ENCODE measurements around the gene TRRAP. TPM values are rescaled to one million over a fixed set of nuclear protein-coding genes. Genes with fewer than 3 reads are reported as not detected.

TRRAP gene
- total and polyA plus RNA-seq, 5 experiments from 2014 or later, result 2.6 to 63.4 (median 5.9) TPM

DNA sequence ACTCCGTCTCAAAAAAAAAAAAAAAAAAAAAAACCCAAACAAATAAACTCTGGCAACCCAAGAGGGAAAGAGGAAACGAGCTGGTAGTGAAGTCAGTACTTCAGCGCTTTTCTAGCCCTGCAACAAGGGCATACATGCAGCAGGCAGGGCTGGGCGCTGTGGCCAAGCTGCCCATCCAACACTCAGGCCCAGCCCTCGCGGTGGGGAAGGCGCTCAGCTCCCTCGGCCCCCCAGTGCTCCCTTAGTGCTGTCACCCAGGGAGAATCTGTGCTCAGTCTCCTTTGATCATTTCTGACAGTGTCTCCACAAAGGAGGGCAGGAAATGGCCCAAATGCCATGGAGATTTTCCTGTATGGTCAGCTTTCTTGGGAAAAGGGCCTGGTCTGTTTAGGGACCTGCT lies 168.4 kb downstream of the TRRAP start:
- no peak for DNase-seq
- Mint-ChIP-seq H3K36me3 (peaks cover 0 to 94% (median 28%) of the 10 kb centered on the region in 3 donors), H3K27ac (peak overlapping the region in 3 of 10 donors; percentile 31 to 50 (median 48)), H3K9me3 (no peaks in the 10 kb centered on the region), H3K4me1 (no peaks in the 10 kb centered on the region), H3K27me3 (no peaks in the 10 kb centered on the region), H3K4me3 (no peak overlapping the region)
- POLR2A ChIA-PET, result interaction anchor here (0.7 to 0.8 kb wide), 2 partner anchors 53 to 571 kb away, joined by 4 read pairs; no protein-coding TSS in a partner anchor
- no peak for ATAC-seq

DNA sequence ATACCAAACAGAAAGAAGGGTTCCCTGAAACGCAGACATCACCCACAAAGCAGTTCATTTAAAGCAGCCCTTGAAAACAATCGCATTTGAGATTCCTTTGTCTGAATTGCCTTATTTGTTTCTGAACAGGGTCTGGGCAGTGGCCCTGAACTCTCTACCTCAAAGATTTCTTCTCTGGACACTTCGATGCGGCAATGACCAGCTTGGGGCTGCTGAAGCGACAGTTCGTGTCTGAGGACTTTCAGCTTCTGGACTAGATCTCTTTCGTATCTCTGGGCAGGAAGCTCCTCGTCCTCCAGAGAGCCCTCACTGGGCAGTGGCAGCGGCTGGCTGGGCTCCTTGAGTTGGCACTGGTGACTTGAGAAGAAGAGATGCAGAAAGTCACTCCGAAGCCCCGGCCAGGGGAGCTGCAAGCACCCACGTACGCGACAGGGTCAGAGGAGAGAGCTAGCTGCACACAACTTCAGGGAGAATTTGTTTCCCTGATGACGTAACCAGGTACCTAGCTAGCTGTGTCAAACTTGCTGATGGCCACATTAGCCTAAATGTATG lies 169.3 kb downstream of the TRRAP start:
- DNase-seq (no peak), ATAC-seq (no peak)
- H3K4me1 Mint-ChIP-seq, result no peaks in the 10 kb centered on the region
- POLR2A ChIA-PET, result no interaction called here
- H3K4me3 Mint-ChIP-seq, result no peak overlapping the region
- H3K27me3 Mint-ChIP-seq, result no peaks in the 10 kb centered on the region
- peak overlapping the region in 2 of 10 donors; percentile 31 to 50 for H3K27ac Mint-ChIP-seq
- H3K36me3 Mint-ChIP-seq, result peaks cover 0 to 94% (median 35%) of the 10 kb centered on the region in 3 donors
- no peaks in the 10 kb centered on the region for H3K9me3 Mint-ChIP-seq

DNA sequence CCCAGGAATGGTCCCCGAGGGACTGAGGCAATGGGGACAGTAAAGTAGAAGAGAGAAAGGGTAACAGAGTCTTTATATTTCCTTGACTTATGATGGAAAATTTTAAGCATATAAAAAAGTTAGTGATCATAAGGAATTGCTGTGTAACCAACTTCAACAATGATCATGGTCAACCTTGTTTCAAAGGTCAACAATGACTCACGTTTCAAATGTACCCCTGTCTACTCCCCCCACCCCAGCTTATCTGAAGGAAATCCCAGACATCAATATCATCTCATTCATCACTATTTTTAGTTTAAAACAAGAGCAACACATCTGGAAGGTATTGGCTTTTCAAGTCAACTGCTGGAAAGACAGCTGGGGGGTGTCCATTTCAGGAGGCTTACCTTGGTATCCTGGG lies 172.6 kb downstream of the TRRAP start:
- H3K4me1 Mint-ChIP-seq, result no peaks in the 10 kb centered on the region
- ATAC-seq, result no peak
- no peaks in the 10 kb centered on the region for H3K27me3 Mint-ChIP-seq
- no peaks in the 10 kb centered on the region for H3K9me3 Mint-ChIP-seq
- peaks cover 0 to 92% (median 33%) of the 10 kb centered on the region in 3 donors for H3K36me3 Mint-ChIP-seq
- peak overlapping the region in 2 of 10 donors; percentile 59 to 74 for H3K27ac Mint-ChIP-seq
- DNase-seq, result no peak
- POLR2A ChIA-PET, result no interaction called here
- H3K4me3 Mint-ChIP-seq, result no peak overlapping the region

DNA sequence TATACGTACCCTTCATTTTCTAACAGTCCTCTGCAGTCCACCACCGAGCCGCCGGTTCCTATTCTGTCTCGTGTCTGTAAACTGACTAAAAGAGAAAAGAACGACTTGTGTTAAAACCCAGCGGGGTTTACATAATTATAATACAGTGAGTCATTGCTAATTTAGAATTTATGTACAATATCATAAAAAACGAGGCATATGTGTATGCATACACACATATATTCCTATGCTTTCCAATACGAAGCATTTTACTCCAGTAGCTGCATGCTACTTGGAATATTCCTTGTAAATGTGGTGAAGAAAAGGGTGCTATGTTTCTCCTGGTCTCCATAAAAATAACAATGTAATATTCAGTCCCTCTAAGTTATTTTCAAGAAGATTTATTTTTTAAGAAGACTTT lies 176.4 kb downstream of the TRRAP start:
- no peak overlapping the region for H3K27ac Mint-ChIP-seq
- H3K36me3 Mint-ChIP-seq, result peaks cover 0 to 82% (median 28%) of the 10 kb centered on the region in 3 donors

DNA sequence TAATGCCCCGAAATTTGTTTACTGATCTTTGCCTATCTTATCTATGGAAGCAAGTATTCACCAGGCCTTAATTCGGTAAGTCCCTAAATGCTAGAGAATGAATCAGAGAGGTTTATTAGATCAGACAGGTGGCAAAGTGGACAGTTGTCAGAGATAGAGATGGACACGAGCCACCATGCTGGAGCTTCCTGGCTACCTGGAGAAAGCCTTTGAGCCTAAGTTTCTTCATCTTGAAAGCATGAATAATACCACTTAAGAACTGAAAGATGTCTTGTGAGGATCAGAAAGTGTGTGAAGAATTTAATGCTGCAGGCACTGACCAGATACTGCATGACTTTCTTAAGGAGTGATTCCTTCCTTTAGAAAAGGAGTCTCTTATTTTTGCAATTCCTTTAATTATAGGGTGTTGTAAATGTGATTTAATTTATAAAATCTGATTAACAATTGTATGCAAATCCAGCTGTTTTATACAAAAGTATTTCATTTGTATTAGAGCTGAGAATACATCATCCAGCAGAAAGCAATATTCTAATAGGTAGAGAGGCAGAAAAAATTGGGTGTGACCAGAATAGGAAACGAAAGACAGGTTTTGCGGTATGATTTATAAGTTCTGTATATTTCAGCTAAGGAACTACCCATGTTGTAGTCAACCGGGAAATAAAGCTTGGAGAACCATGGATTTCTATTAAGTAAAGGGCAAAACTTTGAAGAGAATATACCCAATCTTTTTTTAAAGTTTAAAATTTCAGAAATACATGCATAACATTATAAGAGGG lies 182.9 kb downstream of the TRRAP start:
- H3K4me1 Mint-ChIP-seq, result peaks cover 5 to 24% (median 17%) of the 10 kb centered on the region in 4 donors
- no peaks in the 10 kb centered on the region for H3K9me3 Mint-ChIP-seq
- H3K36me3 Mint-ChIP-seq, result peaks cover 3 to 32% (median 6%) of the 10 kb centered on the region in 3 donors
- no peaks in the 10 kb centered on the region for H3K27me3 Mint-ChIP-seq
- H3K27ac Mint-ChIP-seq, result peak overlapping the region in 6 of 10 donors; percentile 9 to 75 (median 29)
- no peak for ATAC-seq
- no peak for DNase-seq
- no peak overlapping the region for H3K4me3 Mint-ChIP-seq
- POLR2A ChIA-PET, result interaction anchor here (0.6 to 0.7 kb wide), 2 partner anchors 35 to 256 kb away, joined by 3 to 4 read pairs; no protein-coding TSS in a partner anchor

More for the DNA sequence above, 176.4 kb downstream of the TRRAP start:
- no peaks in the 10 kb centered on the region for H3K9me3 Mint-ChIP-seq
- no peaks in the 10 kb centered on the region for H3K27me3 Mint-ChIP-seq
- H3K4me1 Mint-ChIP-seq, result no peaks in the 10 kb centered on the region
- POLR2A ChIA-PET, result no interaction called here
- H3K4me3 Mint-ChIP-seq, result no peak overlapping the region
- ATAC-seq (no peak), DNase-seq (no peak)

Small RNAs within 50 kb of the gene (microRNA-seq; reads per million reads assigned to microRNA genes)
- gene MIR3609 (ENCODE audit: borderline microRNAs expressed), result 15.7 reads per million, percentile 37 among the genes with 10 or more reads in this experiment

Other genes with a start within 250 kb of the TRRAP start
- not detected for gene TMEM130, start 8.5 kb upstream of the TRRAP start, total RNA-seq
- gene TMEM130, start 8.5 kb upstream of the TRRAP start, polyA plus RNA-seq, result not detected